HepG2 (cell line): ENCODE results near the gene VILL. TPM values are rescaled to one million over a fixed set of nuclear protein-coding genes. Genes with fewer than 3 reads are reported as not detected.
"Not testable (repeated sequence)": the region's sequence is repeated elsewhere in the genome, so short reads cannot be mapped to it uniquely, and the experiment has no call there.

Source experiments
- ATAC-seq: fragments of 200-7000 bp; cut with Tn5 transposase; 3 replicates; pipeline ENCODE4 v1.9.1; 2020; ENCODE audit warnings: mild to moderate bottlenecking, moderate library complexity
- BruUV-seq: library from RNA; stranded (reverse); fragments of 400-500 nt; replicated peaks from 2 replicates; lab custom pipeline; 2021; lab: Mats Ljungman, UMichigan
- CTCF ChIA-PET: fragments of 300-600 bp; formaldehyde crosslinking; extraction: SDS; loops from one replicate; lab custom pipeline; 2021; ENCODE audit warnings: low total read pairs, inconsistent platforms, low intra/inter-chr PET ratio; lab: Yijun Ruan, JAX
- POLR2A ChIA-PET: fragments of 350-600 bp; sonication (Branson Sonifier 250); formaldehyde crosslinking; loops from one replicate; lab custom pipeline; 2020; ENCODE audit warnings: antibody characterized with exemption, inconsistent platforms; lab: Yijun Ruan, JAX
- DNase-seq: peaks from one replicate; pipeline ENCODE4 v3.0.0-alpha.2; 2015; ENCODE audit warnings: low spot score
- FAIRE-seq: peaks from 3 replicates; lab custom pipeline; 2011; peaks lifted over from hg19 to GRCh38; lab: Jason Lieb, UNC
- H2AFZ ChIP-seq: one replicate; pipeline ENCODE4 v1.6.1; 2011; ENCODE audit warnings: low read length, inconsistent platforms
- H3K27ac ChIP-seq: fragments of 300-600 bp; 3 replicates; pipeline ENCODE4 v1.8.0; 2011; ENCODE audit warnings: mixed run types, mild to moderate bottlenecking, mixed read lengths, low read length, inconsistent platforms; ENCODE audit not compliant: insufficient read depth; ENCODE audit errors: extremely low read length
- H3K27me3 ChIP-seq, 2 experiments: fragments of 200-600 bp in 1 of 2; 2 replicates in 1 of 2; 3 replicates in 1 of 2; pipeline versions ENCODE4 v1.6.0 to v1.8.0; 2011; ENCODE audit warnings: low read length in 2 of 2, mild to moderate bottlenecking in 2 of 2, moderate library complexity in 2 of 2, inconsistent platforms in 1 of 2; ENCODE audit not compliant: insufficient read depth in 2 of 2, control insufficient read depth in 1 of 2
- H3K36me3 ChIP-seq, 2 experiments: fragments of 200-600 bp in 1 of 2; replicated peaks in 1 of 2; 2 replicates in 1 of 2; 3 replicates in 1 of 2; pipeline versions ENCODE4 v1.5.1 to v1.8.0; 2011; ENCODE audit warnings: low read length in 2 of 2, inconsistent platforms in 1 of 2; ENCODE audit not compliant: insufficient read depth in 2 of 2, control insufficient read depth in 1 of 2
- H3K4me1 ChIP-seq: 2 replicates; pipeline ENCODE4 v1.5.1; 2012; ENCODE audit warnings: low read length, inconsistent platforms; ENCODE audit not compliant: insufficient read depth
- H3K4me2 ChIP-seq: 2 replicates; pipeline ENCODE4 v1.6.0; 2011; ENCODE audit warnings: low read depth, low read length, inconsistent platforms
- H3K4me3 ChIP-seq, 3 experiments: fragments of 200-600 bp in 1 of 3; sonication (generic), shearing (Covaris generic) in 1 of 3; replicated peaks in 1 of 3; 2 replicates each; pipeline ENCODE4 v1.5.1; 2011 to 2016; ENCODE audit warnings: low read length in 3 of 3, inconsistent platforms in 2 of 3, low read depth in 2 of 3, mild to moderate bottlenecking in 2 of 3, control low read depth in 1 of 3, mixed read lengths in 1 of 3; ENCODE audit not compliant: insufficient read depth in 1 of 3
- H3K79me2 ChIP-seq: one replicate; pipeline ENCODE4 v1.6.1; 2011; ENCODE audit warnings: low read length, inconsistent platforms; ENCODE audit not compliant: insufficient read depth
- H3K9ac ChIP-seq: 2 replicates; pipeline ENCODE4 v1.6.0; 2011; ENCODE audit warnings: mild to moderate bottlenecking, low read depth, low read length, inconsistent platforms; ENCODE audit not compliant: insufficient read depth
- H3K9me3 ChIP-seq: 2 replicates; pipeline ENCODE4 v1.5.1; 2012; ENCODE audit warnings: mild to moderate bottlenecking, low read length
- H4K20me1 ChIP-seq: 2 replicates; pipeline ENCODE4 v1.6.0; 2011; ENCODE audit warnings: inconsistent platforms, mild to moderate bottlenecking, low read length, moderate library complexity; ENCODE audit not compliant: insufficient read depth
- ZNF605 ChIP-seq: sonication (generic); formaldehyde crosslinking; IDR thresholded peaks from 2 replicates; pipeline ENCODE4 v1.8.0; 2022; ENCODE audit warnings: mild to moderate bottlenecking, missing genetic modification reagents
- ZSCAN29 ChIP-seq: sonication (generic); formaldehyde crosslinking; conservative IDR thresholded peaks from 2 replicates; pipeline ENCODE4 v1.4.0; 2020; ENCODE audit warnings: mild to moderate bottlenecking, missing genetic modification reagents
- whole genome bisulfite sequencing: methylation state at CpG from one replicate; pipeline ENCODE4 v1.1.6; 2017; ENCODE audit warnings: low lambda C conversion rate; 5-methylcytosine and 5-hydroxymethylcytosine counted together
- in situ Hi-C: cut with HindIII; loops from 2 replicates; pipeline ENCODE4 v1.10.0; 2017; ENCODE audit warnings: low pct_unique_long_range_greater_than_20kb; ENCODE audit not compliant: extremely low pct_ligation_motif_present
- intact Hi-C: fragments of 100-400 bp; cut with micrococcal nuclease; formaldehyde crosslinking; loops from one replicate; pipeline ENCODE4 v1.10.0; 2022; ENCODE audit not compliant: unreplicated experiment
- polyA plus RNA-seq, 8 experiments: library from polyadenylated mRNA; depleted of rRNA in 3 of 8; stranded (reverse) in 7 of 8; unstranded in 1 of 8; fragments of >200 nt; fragmentation: Illumina TruSeq in 4 of 8; extraction: Trizol in 4 of 8; gene quantifications; 2 replicates each; pipeline versions ENCODE4 v1.2.1 to v1.2.3, GENCODE V29; 2011 to 2016; ENCODE audit warnings: low read depth in 4 of 8, missing spikeins in 1 of 8, mixed read lengths in 1 of 8; ENCODE audit not compliant: insufficient read depth in 1 of 8
- total RNA-seq, 5 experiments: library from RNA; depleted of rRNA; stranded (reverse); fragments of >200 nt; fragmentation: Illumina TruSeq; extraction: Trizol; gene quantifications; 2 replicates each; pipeline ENCODE4 v1.2.3, GENCODE V29; 2016; ENCODE audit warnings: low read depth in 1 of 5

VILL gene
- total and polyA plus RNA-seq, 2 of the 13 experiments (the other 11 are each of a cell fraction or from before 2014, with no cell fraction given), result 3.2 to 5.3 TPM

GRCh38 chr3:38051131-38051530 lies 60.5 kb downstream of the VILL start:
- TF ChIP-seq ZNF605 (CRISPR knock-in tag) (no peak), ZSCAN29 (no peak)
- no TSS peak for BruUV-seq
- Histone ChIP-seq H3K4me2 (no peak overlapping the region), H3K79me2 (no peaks in the 10 kb centered on the region), H3K4me1 (peaks cover 15% of the 10 kb centered on the region), H3K27me3 (peaks cover 0 to 6% of the 10 kb centered on the region in 2 experiments; a peak in 2 of 5 replicates), H3K9me3 (no peaks in the 10 kb centered on the region), H3K4me3 (no peak overlapping the region), H4K20me1 (no peaks in the 10 kb centered on the region), H3K36me3 (no peaks in the 10 kb centered on the region), H3K27ac (no peak overlapping the region), H3K9ac (no peak overlapping the region), H2AFZ (no peak overlapping the region)
- FAIRE-seq (no peak), DNase-seq (no peak), ATAC-seq (no peak)
- ChIA-PET CTCF (no interaction called here), POLR2A (no interaction called here)
- 71% methylated on average over 9 of the region's 13 CpGs for WGBS
- in situ Hi-C loops, result no loop called here
- intact Hi-C loops, result no loop called here

DNA sequence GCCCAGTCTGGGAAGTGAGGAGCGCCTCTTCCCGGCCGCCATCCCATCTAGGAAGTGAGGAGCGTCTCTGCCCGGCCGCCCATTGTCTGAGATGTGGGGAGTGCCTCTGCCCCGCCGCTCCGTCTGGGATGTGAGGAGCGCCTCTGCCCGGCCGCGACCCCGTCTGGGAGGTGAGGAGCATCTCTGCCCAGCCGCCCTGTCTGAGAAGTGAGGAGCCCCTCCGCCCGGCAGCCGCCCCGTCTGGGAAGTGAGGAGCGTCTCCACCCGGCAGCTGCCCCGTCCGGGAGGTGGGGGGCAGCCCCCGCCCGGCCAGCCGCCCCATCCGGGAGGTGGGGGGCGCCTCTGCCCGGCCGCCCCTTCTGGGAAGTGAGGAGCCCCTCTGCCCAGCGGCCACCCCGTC lies 62.7 kb downstream of the VILL start:
- H3K27me3 ChIP-seq, H3K27ac ChIP-seq, DNase-seq, H3K9ac ChIP-seq, H3K4me2 ChIP-seq, ATAC-seq, FAIRE-seq, H3K79me2 ChIP-seq, BruUV-seq, CTCF ChIA-PET, H4K20me1 ChIP-seq, intact Hi-C loops, H3K4me3 ChIP-seq, POLR2A ChIA-PET, H2AFZ ChIP-seq, H3K36me3 ChIP-seq, H3K9me3 ChIP-seq, in situ Hi-C loops: not testable (repeated sequence)
- 94% methylated on average over 5 of the region's 32 CpGs for WGBS
- peaks cover 18% of the 10 kb centered on the region for H3K4me1 ChIP-seq
